Naive B cell (primary cell): ENCODE data around the gene MOB3A. TPM values are rescaled to one million over a fixed set of nuclear protein-coding genes. Genes with fewer than 3 reads are reported as not detected.

Experiments
- ATAC-seq, 2 donors: fragments of 150-1000 bp; cut with Tn5 transposase; 2 replicates each; pipeline ENCODE4 v1.10.0; 2021; ENCODE audit warnings: low read depth in 2 of 2, mild to moderate bottlenecking in 2 of 2, moderate library complexity in 2 of 2
- DNase-seq: peaks from one replicate; pipeline ENCODE4 v3.0.0; 2022
- H3K27ac Mint-ChIP-seq, 6 donors: one replicate each; pipeline ENCODE4 v1.8.0; 2020 to 2022; ENCODE audit warnings: mild to moderate bottlenecking in 6 of 6, mixed read lengths in 6 of 6, moderate library complexity in 5 of 6, inconsistent platforms in 2 of 6
- H3K27me3 Mint-ChIP-seq, 3 donors: one replicate each; pipeline ENCODE4 v1.8.0; 2021 to 2022; ENCODE audit warnings: mixed read lengths in 3 of 3, mild to moderate bottlenecking in 1 of 3
- H3K36me3 Mint-ChIP-seq, 2 donors: one replicate each; pipeline ENCODE4 v1.8.0; 2020 to 2022; ENCODE audit warnings: mixed read lengths in 2 of 2, inconsistent platforms in 1 of 2, mild to moderate bottlenecking in 1 of 2
- H3K4me1 Mint-ChIP-seq, 3 donors: one replicate each; pipeline ENCODE4 v1.8.0; 2020 to 2022; ENCODE audit warnings: mixed read lengths in 3 of 3, inconsistent platforms in 1 of 3, mild to moderate bottlenecking in 1 of 3, moderate library complexity in 1 of 3
- H3K4me3 Mint-ChIP-seq, 8 donors: one replicate each; pipeline ENCODE4 v1.8.0; 2020 to 2022; ENCODE audit warnings: mild to moderate bottlenecking in 8 of 8, mixed read lengths in 8 of 8, moderate library complexity in 8 of 8, inconsistent platforms in 2 of 8
- H3K9me3 Mint-ChIP-seq, 7 donors: one replicate each; pipeline ENCODE4 v1.8.0; 2020 to 2022; ENCODE audit warnings: mixed read lengths in 7 of 7, mild to moderate bottlenecking in 5 of 7, inconsistent platforms in 2 of 7, moderate library complexity in 1 of 7
- polyA plus RNA-seq, 6 donors: library from polyadenylated mRNA; unstranded; fragments of 300-500 nt; fragmentation: Illumina TruSeq; gene quantifications; one replicate each; pipeline ENCODE4 v1.2.3, GENCODE V29; 2021; ENCODE audit warnings: low read depth in 6 of 6

Gene MOB3A
- polyA plus RNA-seq, 6 donors from 2014 or later = 52.2 to 106 (median 75.1) TPM

- ATAC-seq (no peak), DNase-seq (no peak)
- H3K27me3 Mint-ChIP-seq = no peaks in the 10 kb centered on the region
- H3K4me3 Mint-ChIP-seq = no peak overlapping the region
- no peaks in the 10 kb centered on the region for H3K9me3 Mint-ChIP-seq
- H3K36me3 Mint-ChIP-seq = peaks cover 0 to 12% of the 10 kb centered on the region in 2 donors
- H3K27ac Mint-ChIP-seq = peak overlapping the region in 1 of 6 donors; percentile 88
- peaks cover 0 to 3% (median 0%) of the 10 kb centered on the region in 3 donors for H3K4me1 Mint-ChIP-seq
These were observed 24.0 kb upstream of the MOB3A start for GRCh38 chr19:2119921-2120785.

GRCh38 chr19:2118438-2118837, 22.3 kb upstream of the MOB3A start:
- ATAC-seq = no peak
- Mint-ChIP-seq H3K27ac (no peak overlapping the region), H3K4me1 (peaks cover 0 to 7% (median 5%) of the 10 kb centered on the region in 3 donors), H3K4me3 (no peak overlapping the region), H3K27me3 (no peaks in the 10 kb centered on the region), H3K9me3 (no peaks in the 10 kb centered on the region), H3K36me3 (peaks cover 5 to 24% of the 10 kb centered on the region in 2 donors)
- no peak for DNase-seq

GRCh38 chr19:2117215-2117960, 21.3 kb upstream of the MOB3A start:
- H3K9me3 Mint-ChIP-seq = no peaks in the 10 kb centered on the region
- no peaks in the 10 kb centered on the region for H3K27me3 Mint-ChIP-seq
- H3K4me3 Mint-ChIP-seq = no peak overlapping the region
- peaks cover 5 to 24% of the 10 kb centered on the region in 2 donors for H3K36me3 Mint-ChIP-seq
- DNase-seq = no peak
- ATAC-seq = no peak
- H3K4me1 Mint-ChIP-seq = peaks cover 0 to 7% (median 5%) of the 10 kb centered on the region in 3 donors
- H3K27ac Mint-ChIP-seq = no peak overlapping the region

GRCh38 chr19:2116507-2116906, 20.4 kb upstream of the MOB3A start:
- Mint-ChIP-seq H3K27ac (no peak overlapping the region), H3K4me1 (peaks cover 0 to 7% (median 5%) of the 10 kb centered on the region in 3 donors), H3K36me3 (peaks cover 5 to 24% of the 10 kb centered on the region in 2 donors), H3K9me3 (no peaks in the 10 kb centered on the region), H3K4me3 (no peak overlapping the region), H3K27me3 (no peaks in the 10 kb centered on the region)
- no peak for ATAC-seq
- no peak for DNase-seq

DNA sequence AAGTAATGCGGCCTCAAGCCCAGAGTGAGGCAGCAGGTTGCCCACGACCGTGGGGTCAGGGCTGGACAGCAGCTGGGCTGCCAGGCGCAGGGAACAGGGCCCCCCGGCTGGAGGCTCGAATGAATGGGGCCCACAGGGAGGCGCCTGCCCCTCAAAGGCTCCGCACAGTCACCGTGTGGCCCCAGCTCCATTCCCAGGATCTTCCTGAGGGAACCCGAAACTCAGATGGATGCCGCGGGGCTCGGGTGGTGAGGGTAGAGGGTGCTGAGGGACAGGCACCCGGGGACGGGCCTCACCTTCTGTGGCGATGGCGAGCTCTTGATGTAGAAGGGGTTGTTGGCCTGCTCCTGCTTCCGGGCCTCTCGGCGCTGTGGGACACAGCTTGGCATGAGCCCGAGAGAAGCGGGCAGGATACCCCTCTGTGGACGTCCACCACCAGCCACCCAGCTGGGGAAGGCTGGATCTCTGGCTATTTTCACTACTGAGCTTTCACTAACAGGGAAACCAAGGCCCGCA, 19.8 kb upstream of the MOB3A start:
- peaks cover 0 to 7% (median 5%) of the 10 kb centered on the region in 3 donors for H3K4me1 Mint-ChIP-seq
- peaks cover 5 to 24% of the 10 kb centered on the region in 2 donors for H3K36me3 Mint-ChIP-seq
- no peak for DNase-seq
- H3K9me3 Mint-ChIP-seq = no peaks in the 10 kb centered on the region
- no peak overlapping the region for H3K4me3 Mint-ChIP-seq
- ATAC-seq = no peak
- H3K27ac Mint-ChIP-seq = no peak overlapping the region
- no peaks in the 10 kb centered on the region for H3K27me3 Mint-ChIP-seq

DNA sequence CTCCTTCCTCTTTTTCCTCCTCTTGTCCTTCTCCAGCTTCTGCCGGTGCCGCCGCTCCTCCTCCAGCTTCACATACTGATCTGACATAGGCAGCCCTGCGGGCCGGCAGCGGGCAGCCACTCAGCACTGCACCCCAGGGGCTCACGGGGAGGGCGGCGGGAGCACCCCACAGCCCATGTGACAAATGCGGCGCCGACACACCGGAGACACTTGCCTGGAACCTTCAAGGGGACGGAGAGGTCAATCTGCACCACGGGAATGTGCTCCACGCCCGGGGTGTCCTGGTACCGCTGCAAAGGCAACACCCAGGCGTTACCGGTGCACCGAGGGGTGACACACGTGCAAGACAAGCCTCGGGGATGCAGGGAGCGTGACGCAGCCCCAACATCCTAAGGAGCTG, 19.2 kb upstream of the MOB3A start:
- H3K27ac Mint-ChIP-seq = no peak overlapping the region
- ATAC-seq = no peak
- H3K4me1 Mint-ChIP-seq = peaks cover 0 to 7% (median 5%) of the 10 kb centered on the region in 3 donors
- H3K9me3 Mint-ChIP-seq = no peaks in the 10 kb centered on the region
- H3K36me3 Mint-ChIP-seq = peaks cover 5 to 24% of the 10 kb centered on the region in 2 donors
- H3K4me3 Mint-ChIP-seq = no peak overlapping the region
- no peaks in the 10 kb centered on the region for H3K27me3 Mint-ChIP-seq
- no peak for DNase-seq

DNA sequence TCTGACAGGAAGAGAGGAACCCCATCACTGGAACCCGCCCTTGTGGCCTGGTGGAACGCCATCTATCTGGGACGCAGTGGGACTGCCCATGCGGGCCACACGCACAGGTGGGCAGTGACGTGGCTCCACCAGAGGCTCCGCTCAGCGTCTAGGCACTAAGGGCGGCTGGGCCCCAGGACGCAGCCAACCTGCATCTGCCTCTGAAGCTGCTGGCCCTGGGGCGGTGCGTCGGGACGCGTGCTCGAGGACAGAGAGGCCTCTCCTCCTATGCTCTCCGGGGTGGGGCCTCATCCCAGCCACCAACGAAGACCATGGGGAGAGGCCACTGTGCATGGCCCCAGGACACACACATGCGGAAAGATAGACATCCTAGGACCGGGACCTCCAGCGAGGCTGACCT, 18.7 kb upstream of the MOB3A start:
- peaks cover 5 to 24% of the 10 kb centered on the region in 2 donors for H3K36me3 Mint-ChIP-seq

DNA sequence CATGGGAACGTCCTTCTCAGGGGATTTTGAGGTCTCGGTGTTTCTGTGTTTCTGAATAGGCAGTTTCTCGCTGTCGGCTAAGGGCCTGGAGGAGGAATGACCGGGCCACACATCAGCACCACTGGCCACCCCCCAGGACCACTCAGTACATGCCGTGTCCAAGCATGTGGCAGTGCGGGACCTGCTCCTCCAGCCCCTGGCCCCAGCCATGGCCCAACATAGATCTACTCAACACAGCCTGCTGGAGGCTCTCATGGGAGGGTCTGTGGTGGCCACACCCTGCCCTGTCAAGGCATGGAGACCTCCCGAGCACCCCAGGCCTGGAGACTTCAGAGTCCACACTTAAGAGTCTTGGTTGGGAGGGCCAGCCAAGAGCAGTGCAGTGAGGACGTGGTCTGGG, 18.1 kb upstream of the MOB3A start:
- H3K9me3 Mint-ChIP-seq = no peaks in the 10 kb centered on the region
- H3K4me3 Mint-ChIP-seq = no peak overlapping the region
- H3K4me1 Mint-ChIP-seq = peaks cover 0 to 7% (median 5%) of the 10 kb centered on the region in 3 donors
- no peaks in the 10 kb centered on the region for H3K27me3 Mint-ChIP-seq
- no peak for ATAC-seq
- no peak for DNase-seq
- peak overlapping the region in 1 of 6 donors; percentile 50 for H3K27ac Mint-ChIP-seq
- H3K36me3 Mint-ChIP-seq = peaks cover 5 to 24% of the 10 kb centered on the region in 2 donors

More for the DNA sequence above, 18.7 kb upstream of the MOB3A start:
- Mint-ChIP-seq H3K27me3 (no peaks in the 10 kb centered on the region), H3K9me3 (no peaks in the 10 kb centered on the region), H3K4me3 (no peak overlapping the region), H3K27ac (no peak overlapping the region), H3K4me1 (peaks cover 0 to 7% (median 5%) of the 10 kb centered on the region in 3 donors)
- ATAC-seq = no peak
- DNase-seq = no peak

GRCh38 chr19:2113439-2114211, 17.5 kb upstream of the MOB3A start:
- DNase-seq (no peak), ATAC-seq (no peak)
- Mint-ChIP-seq H3K27ac (peak overlapping the region in 1 of 6 donors; percentile 50), H3K27me3 (no peaks in the 10 kb centered on the region), H3K4me1 (peaks cover 0 to 7% (median 5%) of the 10 kb centered on the region in 3 donors), H3K4me3 (no peak overlapping the region), H3K36me3 (peaks cover 5 to 19% of the 10 kb centered on the region in 2 donors), H3K9me3 (no peaks in the 10 kb centered on the region)

- Mint-ChIP-seq H3K36me3 (peaks cover 10 to 24% of the 10 kb centered on the region in 2 donors), H3K4me3 (no peak overlapping the region), H3K27ac (peak overlapping the region in 1 of 6 donors; percentile 22), H3K27me3 (no peaks in the 10 kb centered on the region), H3K9me3 (no peaks in the 10 kb centered on the region), H3K4me1 (peaks cover 0 to 9% (median 7%) of the 10 kb centered on the region in 3 donors)
- no peak for DNase-seq
- ATAC-seq = no peak
These were observed 16.6 kb upstream of the MOB3A start for GRCh38 chr19:2112516-2113320.

DNA sequence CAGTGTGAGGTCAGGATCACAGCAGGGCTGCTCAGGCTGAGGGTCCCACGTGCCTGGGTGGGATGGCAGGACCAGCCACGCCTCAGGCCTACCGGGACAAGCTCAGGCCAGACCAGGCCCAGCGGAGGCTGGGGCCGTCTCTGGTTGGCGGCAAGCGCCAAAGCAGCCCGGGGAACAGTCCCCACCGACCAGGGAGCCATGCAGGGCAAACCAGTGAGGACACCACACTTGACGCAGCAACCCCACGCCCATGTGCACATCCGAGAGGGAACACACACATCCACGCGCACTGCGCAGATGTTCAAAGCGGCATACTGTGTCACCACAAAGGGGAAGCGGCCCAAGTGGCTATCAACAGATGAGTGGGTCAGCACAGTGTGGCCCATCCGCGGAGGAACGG, 15.8 kb upstream of the MOB3A start:
- Mint-ChIP-seq H3K4me1 (peaks cover under 1 to 9% (median 7%) of the 10 kb centered on the region in 3 donors), H3K4me3 (no peak overlapping the region), H3K27me3 (no peaks in the 10 kb centered on the region), H3K36me3 (peaks cover 10 to 27% of the 10 kb centered on the region in 2 donors), H3K27ac (no peak overlapping the region), H3K9me3 (no peaks in the 10 kb centered on the region)
- ATAC-seq (no peak), DNase-seq (no peak)

DNA sequence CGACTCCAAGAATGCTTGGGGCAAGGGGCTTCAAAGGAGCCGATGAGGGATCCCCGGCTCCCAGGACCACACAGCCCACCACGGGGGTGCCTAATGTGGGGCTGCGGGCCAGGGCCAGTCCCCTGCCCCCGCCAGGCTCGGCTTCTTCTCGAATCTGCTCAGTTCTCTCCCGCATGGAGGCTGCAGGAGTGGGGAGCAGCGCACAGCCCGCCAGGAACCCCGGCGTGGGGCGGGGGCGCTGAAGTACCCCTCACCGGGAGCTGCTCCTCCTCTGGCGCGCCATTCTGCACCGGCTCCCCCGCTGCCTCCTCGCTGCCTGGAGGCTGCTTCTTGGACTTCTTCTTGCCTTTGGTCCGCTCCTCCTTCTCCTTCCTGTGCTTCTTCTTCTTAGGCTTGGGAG, 15.3 kb upstream of the MOB3A start:
- DNase-seq (no peak), ATAC-seq (no peak)
- Mint-ChIP-seq H3K4me1 (peaks cover 5 to 12% (median 7%) of the 10 kb centered on the region in 3 donors), H3K9me3 (no peaks in the 10 kb centered on the region), H3K4me3 (no peak overlapping the region), H3K36me3 (peaks cover 10 to 31% of the 10 kb centered on the region in 2 donors), H3K27ac (no peak overlapping the region), H3K27me3 (no peaks in the 10 kb centered on the region)
